Epithelial cell of esophagus (primary cell): ENCODE data around the gene STAT5B.
"Not testable (repeated sequence)": the region's sequence is repeated elsewhere in the genome, so short reads cannot be mapped to it uniquely, and the experiment has no call there.

Experiments
- DNase-seq: peaks from one replicate; pipeline ENCODE4 v3.0.0; 2010; ENCODE audit warnings: low read depth
- H3K4me3 ChIP-seq: 2 replicates; pipeline ENCODE4 v1.5.1; 2011; ENCODE audit warnings: mild to moderate bottlenecking, low read length, control low read depth
- TF ChIP-seq, protein P1 (sequence below): IDR thresholded peaks from 2 replicates; pipeline ENCODE4 v1.5.1; 2011; ENCODE audit warnings: low read depth, mild to moderate bottlenecking, low read length, control low read depth, inconsistent platforms; ENCODE audit not compliant: insufficient read depth; ENCODE audit errors: missing control alignments

Gene STAT5B

DNA sequence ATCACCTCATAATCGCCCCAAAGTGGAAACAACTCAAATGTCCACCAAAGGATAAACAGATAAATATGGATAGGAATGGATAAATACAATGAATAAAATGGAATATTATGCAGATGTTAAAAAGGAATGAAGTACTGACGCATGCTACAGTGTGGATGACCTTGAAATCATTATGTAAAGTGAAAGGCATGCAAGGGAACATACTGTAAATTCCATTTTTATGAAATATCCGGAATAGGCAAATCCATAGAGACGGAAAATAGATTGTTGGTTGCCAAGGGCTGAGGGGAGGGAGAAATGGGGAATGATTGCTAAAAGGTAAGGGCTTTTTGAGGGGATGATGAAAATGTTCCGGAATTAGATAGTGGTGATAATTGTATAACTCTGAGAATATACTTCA, 36.0 kb downstream of the STAT5B start:
- no peak for DNase-seq
- TF ChIP-seq, protein P1, sequence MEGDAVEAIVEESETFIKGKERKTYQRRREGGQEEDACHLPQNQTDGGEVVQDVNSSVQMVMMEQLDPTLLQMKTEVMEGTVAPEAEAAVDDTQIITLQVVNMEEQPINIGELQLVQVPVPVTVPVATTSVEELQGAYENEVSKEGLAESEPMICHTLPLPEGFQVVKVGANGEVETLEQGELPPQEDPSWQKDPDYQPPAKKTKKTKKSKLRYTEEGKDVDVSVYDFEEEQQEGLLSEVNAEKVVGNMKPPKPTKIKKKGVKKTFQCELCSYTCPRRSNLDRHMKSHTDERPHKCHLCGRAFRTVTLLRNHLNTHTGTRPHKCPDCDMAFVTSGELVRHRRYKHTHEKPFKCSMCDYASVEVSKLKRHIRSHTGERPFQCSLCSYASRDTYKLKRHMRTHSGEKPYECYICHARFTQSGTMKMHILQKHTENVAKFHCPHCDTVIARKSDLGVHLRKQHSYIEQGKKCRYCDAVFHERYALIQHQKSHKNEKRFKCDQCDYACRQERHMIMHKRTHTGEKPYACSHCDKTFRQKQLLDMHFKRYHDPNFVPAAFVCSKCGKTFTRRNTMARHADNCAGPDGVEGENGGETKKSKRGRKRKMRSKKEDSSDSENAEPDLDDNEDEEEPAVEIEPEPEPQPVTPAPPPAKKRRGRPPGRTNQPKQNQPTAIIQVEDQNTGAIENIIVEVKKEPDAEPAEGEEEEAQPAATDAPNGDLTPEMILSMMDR = no peak
- no peak overlapping the region for H3K4me3 ChIP-seq

DNA sequence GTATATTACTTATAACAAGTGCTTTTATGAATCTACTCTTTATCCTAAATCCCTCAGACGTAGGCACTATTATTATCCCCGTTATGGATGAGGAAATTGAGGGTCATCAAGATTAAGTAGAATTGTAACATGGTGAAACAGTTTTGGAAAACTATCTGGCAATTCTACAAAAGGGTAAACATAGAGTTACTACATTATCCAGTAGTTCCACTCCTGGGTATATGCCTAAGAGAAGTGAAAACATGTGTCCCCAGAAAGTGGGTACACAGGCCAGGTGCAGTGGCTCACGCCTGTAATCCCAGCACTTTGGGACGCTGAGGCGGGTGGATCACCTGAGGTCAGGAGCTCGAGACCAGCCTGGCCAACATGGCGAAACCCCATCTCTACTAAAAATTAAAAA, 36.6 kb downstream of the STAT5B start:
- DNase-seq, H3K4me3 ChIP-seq: not testable (repeated sequence)

DNA sequence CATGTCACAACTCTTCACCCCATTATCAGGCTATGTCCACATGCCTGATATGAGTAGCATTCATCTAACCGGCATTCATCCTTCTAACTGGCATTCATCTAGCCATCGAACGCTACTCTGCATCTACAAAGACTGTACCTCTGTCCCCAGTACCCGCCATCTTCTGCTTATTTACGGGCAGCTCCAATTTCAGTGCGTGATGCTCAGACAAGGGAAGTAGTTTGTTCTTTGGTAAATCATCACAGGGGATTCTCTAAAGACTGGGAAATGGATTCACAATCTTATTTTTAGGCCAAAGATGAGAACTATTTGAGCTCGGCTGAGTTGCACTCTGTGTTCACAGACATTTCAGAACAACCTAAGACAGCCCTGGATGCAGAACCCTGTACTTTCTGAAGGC, 39.4 kb downstream of the STAT5B start:
- no peak overlapping the region for H3K4me3 ChIP-seq
- DNase-seq = no peak
- TF ChIP-seq, protein P1 = no peak

DNA sequence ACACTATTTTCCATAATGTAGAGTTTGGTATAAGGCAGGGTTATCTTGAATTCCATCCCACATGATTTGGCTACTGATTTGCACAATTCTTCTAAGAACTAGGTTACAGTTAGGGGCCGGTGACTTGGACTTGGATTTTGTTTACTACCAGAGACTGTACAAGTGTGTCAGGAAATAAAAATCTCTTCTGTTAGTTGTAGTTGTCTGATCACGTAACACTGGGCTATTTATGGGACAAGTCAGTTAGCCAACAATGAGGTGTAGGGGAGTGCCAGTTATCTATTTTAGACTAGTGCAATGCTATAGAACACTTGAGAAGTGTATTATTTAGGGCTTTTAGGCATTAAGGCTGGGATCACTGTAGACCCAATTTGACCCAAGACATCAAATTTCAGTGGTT, 42.2 kb downstream of the STAT5B start:
- no peak overlapping the region for H3K4me3 ChIP-seq
- DNase-seq = no peak
- TF ChIP-seq, protein P1 = no peak

DNA sequence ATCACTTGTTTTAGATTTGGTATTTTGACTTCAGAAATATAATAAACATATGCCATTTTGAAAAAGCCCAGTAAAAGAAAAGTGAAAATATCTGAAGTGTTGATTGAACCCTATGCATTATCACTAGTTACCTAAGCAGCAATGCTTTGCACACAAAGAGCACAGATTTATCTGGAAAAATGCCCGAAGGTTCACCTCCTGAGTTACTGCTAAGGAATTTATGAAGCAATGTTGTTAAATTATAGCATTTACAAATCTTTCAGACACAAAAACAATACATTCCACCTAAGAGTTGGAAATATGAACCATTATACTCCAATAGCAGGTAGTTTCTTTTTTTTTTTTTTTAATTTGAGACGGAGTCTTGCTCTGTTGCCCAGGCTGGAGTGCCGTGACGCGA, 43.0 kb downstream of the STAT5B start:
- H3K4me3 ChIP-seq = no peak overlapping the region
- TF ChIP-seq, protein P1 = no peak
- DNase-seq = peak; percentile 62

DNA sequence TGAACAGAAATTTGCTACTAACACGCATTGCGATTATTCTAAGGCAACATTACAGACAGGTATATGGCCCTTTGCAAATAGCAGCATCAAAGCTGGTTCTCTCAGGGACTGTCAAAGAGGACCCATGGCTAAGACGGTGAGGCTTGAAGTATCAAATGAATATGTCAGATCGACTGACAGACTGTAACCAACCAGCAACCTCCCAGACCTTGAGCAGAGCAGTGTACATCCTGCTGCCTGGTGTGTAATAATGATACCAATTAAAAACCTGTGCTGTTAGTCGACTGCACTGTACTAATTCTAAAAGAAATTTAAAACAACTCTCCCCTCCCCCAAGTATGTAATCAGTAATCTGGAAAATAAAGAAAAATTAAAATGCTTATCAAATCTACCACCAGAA, 46.0 kb downstream of the STAT5B start:
- TF ChIP-seq, protein P1 = no peak
- no peak overlapping the region for H3K4me3 ChIP-seq
- no peak for DNase-seq

DNA sequence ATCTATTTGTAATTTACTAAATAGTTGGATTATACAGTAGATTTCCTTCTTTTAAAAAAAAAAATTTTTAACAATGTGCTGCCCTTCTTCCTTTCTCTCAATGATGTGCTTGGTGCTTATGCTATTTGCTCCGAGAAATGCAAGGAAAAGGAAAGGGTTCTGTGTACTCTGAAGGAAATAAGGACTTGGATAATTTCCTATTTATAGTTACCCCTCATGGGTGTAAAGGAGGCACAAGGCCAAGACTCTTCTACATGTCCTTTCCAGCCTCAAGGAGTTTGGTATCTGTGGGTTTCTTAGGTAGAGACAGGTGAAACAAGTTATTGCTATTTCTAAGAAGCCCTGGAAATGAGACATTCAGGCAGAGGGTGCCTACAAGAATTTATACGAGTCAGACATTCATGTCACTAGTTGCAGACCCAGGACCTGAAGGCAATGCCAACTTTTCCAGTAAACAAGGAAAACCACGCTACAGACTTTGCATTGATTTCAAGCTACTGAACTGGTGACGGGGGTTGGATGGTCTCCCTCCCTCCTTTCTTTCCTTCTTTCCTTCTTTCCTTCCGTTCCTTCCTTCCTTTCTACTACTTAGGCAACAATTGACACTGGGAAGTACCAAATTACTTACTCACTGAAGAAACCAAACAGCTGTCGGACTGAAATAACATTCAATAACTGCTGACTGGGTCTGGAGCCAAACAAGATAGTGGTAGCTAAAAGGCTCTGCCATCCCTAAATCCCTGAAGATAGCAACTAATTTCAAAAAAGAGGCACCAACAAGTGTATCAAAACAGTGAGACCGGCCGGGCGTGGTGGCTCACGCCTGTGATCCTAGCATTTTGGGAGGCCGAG, 48.1 kb downstream of the STAT5B start:
- no peak overlapping the region for H3K4me3 ChIP-seq
- TF ChIP-seq, protein P1 = no peak
- DNase-seq = no peak
